HuH-7.5 (cell line): ENCODE results near the gene TMEM202.
"Not testable (repeated sequence)": the region's sequence is repeated elsewhere in the genome, so short reads cannot be mapped to it uniquely, and the experiment has no call there.

Experiments used
- DNase-seq: peaks from one replicate; pipeline ENCODE4 v3.0.0; 2011; ENCODE audit warnings: low spot score

Gene TMEM202

GRCh38 chr15:72397796-72398588, at the start of gene TMEM202:
TSS of gene TMEM202 (plus strand) at chr15:72398305. CDS start at chr15:72398327, 22 bp downstream.
- DNase-seq, result no peak

GRCh38 chr15:72353266-72353665, 44.8 kb upstream of the TMEM202 start:
- DNase-seq, result no peak

DNA sequence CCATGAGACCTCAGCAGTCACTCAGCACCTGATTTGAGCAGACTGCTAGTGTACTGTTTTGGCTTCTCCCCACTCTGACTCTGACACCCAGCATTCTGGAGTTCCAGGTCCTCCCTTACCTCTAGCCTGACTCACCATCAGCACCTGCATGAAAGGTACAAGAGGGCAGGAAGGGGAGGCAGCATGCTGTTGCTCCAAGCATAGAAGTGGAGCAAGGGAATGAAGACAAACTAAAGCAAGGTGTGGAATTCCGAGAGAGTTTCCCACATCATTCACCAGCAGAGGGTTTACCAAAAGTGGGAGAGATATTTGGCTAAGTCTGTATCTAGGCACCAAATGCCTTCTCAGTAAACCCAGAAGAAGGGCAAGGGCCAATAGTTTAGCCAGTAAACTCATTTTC, 43.6 kb upstream of the TMEM202 start:
- DNase-seq, result no peak

DNA sequence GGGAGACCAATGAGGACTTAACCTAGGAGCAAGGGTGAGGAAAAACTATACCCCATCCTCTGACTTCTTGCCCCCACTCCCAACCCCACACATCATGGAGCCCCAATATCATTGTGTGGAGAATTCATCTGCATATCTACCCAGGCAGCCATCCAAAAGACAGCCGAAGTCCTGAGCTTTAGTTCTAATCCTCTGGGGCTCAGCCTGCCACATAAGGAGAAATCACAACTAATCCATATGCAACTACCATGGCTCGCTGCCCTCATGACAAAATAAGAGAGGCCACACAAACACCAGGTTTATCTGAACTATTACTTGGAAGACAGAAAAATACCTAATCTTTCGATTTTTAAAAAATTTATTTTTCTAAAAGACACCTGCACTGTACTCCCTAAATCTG, 40.0 kb upstream of the TMEM202 start:
- DNase-seq, result no peak

DNA sequence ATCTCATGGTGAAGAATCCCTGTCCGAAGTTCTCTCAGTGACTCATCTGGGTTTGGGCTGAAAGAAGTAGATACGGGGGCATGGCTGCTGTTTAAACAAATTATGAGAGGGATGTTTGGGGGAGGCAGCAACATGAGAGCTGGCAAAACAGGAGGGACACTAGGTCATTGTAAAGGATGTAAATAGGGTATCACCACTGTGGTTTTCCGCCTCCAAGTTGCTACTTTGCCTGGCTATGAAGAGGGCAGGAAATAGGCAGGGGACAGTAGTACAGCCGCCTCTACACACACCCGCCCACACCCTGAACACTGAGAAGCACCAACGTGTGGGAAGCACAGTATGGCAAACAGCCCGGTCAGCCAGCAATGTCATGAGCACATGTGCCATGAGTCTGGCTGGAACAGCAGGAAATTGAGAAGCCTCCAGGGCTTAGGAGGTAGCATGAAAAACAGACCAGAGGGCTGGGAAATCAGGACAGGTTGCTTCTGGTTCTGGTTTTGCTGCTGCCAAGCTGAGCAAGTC, 39.4 kb upstream of the TMEM202 start:
- DNase-seq, result no peak

DNA sequence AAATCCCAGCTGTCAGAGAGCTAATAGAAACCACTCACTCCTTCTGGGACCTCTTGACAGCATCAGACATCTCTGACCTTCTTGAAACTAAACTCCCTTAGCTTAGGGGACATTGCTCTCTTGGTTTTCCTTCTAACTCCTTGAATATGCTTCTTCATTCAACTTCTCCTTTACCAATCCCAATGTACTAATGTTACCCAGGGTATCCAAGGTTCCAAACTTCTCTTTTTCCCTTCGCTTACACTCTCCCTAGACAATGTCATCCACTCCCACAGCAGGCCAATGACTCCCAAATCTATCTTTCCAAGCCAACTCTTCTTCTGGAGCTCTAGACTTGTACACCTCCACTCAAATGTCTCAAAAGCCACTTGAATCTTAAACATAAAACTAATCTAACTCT, 36.9 kb upstream of the TMEM202 start:
- DNase-seq, result no peak

GRCh38 chr15:72365844-72366243, 32.3 kb upstream of the TMEM202 start:
- no peak for DNase-seq

DNA sequence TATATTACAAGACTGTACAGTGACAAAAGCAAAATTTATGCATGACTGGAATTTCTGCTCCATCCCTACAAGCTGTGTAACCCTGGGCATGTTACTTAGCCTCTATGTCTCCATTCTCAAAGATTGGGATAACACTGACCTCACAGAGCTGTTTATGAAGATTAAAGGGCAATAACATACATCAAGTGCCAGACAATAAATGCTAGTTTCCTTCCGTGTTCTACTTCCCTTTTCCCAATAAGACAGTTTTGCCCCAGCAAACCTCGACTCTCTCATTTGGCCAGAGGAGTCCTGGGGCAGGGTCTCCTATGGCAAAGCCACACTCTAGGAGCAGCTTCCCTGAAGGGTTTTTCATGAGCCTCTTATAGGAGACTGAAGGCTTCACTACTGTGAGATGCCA, 29.8 kb upstream of the TMEM202 start:
- no peak for DNase-seq

DNA sequence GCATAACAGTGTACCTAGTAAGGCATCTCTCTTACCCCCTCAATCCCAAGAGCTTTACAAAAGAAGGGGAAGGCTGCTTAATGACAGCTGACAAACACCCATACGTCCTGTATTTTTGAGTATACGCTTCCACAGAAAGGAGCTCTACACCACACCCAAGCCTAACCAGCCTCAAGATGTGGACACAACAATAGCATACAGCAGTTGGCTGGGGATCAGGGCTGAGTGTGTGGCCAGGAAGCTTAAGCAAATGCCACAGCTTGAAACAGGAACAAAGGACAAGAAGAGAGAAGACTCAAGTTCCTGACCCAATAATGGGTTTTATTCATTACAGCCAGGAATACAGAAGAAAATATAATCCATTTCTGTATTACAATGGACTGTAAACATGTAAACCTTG, 29.2 kb upstream of the TMEM202 start:
- no peak for DNase-seq

DNA sequence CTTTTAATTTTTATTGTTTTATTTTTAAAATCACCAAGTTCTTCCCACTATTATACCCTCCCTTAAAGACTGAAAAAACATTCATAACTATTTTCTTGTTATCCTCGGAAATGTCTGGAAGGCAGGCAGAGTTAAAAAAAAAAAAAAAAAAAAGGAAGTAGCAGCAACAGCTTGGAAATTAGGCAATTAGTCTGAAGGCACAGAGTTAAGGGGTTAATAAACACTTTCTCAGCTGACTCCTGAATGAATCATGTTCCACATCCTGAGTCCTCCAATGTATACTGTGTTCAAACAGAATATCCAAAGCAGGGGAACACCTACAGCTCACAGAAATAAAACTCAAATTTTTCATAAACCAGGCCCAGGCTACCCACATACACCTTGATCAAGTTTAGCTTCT, 28.1 kb upstream of the TMEM202 start:
- no peak for DNase-seq

DNA sequence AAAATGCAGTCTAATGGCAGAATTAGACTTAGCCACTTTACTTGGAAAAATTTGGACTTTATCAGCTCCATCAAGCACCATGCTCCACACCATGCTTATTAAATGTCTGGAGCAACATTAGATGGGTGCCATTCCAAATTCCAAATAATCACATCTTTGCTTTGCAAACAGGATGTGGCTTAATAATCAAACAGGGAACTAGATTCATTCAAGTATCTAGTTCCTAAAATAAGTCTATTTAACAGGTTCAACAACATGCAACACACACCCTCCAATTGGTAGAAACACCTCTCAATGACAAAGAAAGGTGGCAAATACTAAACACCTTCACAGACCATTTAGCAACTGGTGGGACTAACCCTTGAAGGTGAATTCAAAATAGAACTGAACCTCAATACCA, 25.7 kb upstream of the TMEM202 start:
- DNase-seq, result no peak

GRCh38 chr15:72375501-72375845, 22.6 kb upstream of the TMEM202 start:
- no peak for DNase-seq

DNA sequence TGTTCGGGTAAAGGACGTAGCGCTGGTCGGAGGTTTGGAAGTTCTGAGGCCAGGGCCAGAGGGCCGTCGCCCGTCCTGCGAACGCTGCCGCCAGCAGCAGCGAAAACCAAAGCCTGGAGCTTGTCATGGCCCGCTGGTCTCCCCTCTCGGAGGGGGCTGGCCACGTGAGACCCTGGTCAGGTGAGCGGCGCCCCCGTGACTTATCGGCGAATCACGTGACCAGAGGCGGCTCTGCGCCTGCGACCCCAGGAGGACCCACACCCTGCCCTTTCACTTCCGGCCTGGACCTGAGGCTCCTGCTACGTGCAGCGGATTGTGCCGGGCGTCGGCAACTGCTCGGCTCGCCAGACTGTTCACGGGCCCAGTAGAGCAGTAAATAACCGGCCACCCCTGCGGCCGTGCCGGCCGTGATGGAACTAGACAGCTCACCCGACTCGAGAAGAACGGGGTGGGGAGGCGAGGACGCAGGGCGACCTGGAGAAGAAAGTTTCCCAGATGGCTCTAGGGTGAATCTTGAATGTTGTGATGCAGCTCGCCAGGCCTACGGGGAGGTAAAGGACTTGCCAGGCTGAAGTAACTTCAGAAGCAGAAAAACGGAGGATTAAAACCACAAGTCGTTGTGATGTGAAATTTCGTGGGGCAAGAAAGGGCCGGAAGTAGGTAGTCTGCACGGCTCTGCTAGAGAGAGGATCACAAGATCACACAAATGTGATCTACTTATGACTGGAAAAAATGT, 22.1 kb upstream of the TMEM202 start, which contains the start of gene HEXA:
Gene HEXA, minus strand, starts transcription at position 169 of the 736 bp plus-strand sequence. Its CDS starts 42 bp downstream, at position 127.
- DNase-seq, result peak; percentile 95

DNA sequence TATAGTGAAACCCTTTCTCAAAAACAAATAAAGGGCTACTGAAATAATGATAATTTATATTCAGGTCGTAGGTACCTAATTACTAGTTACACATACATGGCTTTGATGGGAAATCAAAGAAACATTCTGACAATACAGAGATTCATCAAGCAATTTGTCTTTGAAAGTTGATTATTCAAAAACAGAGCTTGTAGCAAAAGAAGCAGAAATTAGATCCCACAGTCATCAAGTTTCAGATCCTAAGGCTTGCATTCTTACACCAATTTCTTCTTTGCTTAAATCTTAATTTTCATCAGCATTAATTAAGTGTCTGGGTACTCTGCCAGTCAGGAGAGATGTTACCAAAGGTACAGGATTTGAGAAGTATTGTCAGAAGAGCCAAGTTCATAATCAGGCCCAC, 20.8 kb upstream of the TMEM202 start:
- DNase-seq, result no peak

GRCh38 chr15:72379106-72379505, 19.0 kb upstream of the TMEM202 start:
- not testable (repeated sequence) for DNase-seq

DNA sequence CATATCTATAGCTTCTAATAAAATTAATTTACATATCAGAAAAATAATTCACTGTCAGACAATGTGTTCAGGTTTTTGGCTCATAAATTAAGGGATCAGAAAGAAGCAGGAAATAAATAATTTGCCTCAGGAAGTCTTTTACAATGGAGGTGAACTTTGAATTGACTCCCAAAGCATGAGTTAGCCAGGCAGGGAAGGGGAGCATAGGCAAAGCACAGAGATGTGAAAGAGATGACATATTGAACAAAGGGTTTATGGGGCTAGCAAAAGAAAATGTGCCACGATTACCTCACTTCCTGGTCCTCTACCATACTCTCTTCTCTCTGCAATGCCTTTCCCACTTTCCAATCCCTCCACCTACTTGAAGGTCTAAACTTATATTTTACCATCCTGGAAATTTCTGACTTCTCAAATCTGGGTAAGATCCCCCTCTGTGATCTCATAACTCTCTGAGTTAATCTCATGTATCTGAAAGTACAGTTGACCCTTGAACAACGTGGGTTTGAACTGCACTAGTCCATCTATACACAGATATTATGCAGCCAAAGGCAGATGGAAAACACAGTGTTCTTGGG, 18.2 kb upstream of the TMEM202 start:
- no peak for DNase-seq

DNA sequence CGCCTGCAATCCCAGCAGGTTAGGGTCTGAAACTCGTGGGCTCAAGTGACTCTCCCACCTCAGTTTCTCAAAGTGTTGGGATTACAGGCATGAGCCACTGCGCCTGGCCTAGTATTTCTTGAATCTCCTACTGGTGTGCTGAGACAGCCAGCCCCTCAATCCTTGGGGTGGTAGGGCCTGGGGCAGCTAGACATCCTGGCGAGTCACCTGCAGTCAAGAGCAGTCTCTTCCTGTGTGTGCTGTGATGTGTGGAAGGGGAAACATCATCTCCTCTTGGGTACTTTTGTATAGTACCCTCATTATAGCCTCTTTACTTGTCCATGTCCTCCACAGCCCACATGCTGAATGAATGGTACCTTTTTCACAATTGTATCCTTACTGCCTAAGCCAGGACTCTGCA, 17.4 kb upstream of the TMEM202 start:
- no peak for DNase-seq

DNA sequence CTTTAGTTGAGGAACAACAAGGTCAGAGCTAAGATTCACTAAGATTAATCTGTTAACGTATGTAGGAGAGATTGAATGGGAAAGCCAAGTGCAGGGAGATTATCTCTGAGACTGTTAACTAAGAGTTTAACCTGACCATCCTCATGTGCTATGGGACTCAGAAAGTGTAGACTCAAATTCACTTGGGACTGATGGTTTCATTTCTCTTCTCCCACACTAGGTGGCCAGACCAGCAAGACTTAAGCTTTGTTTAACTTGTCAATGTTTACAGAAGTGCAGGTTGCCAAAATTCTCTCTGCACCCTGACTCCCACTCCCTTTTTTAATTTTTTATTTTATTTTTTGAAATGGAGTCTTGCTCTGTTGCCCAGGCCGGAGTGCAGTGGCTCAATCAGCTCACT, 16.0 kb upstream of the TMEM202 start:
- DNase-seq, result no peak

DNA sequence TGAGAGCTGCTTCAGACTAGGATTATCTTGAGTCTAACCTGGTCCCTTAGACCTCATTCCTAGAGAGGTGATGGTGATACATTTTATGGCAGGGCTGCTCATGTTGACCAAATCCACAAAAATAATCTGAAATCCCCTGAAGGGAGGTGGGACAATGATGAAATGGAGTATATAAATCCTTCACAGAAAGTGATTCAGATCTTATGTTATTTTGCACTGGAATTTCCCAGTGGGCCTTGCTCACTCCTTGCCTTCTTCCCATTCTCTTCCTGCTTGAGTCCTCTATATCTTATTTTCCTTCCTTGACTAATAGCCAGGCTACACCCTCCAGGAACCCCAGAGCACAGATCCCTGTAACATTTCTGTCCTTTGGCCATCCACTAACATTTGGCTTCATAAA, 10.4 kb upstream of the TMEM202 start:
- no peak for DNase-seq

DNA sequence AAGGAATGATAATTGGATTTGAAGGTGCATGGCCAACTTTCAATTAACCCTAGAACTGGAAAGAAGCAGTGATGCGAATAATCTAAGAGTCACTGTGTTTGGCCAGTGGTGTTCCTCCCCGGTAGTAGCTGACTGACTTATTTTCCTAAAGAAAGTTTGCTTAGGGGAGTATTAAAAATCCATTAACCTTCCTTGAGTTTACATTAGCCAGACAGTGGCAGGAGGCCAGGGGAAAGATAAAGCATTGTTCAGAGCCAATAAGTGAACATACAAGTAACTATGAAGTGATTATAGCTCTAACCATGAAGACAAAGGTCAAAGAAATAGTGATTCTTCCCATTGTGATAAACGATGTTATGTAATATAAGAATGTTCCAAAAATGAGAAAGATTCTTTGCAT, 8.9 kb upstream of the TMEM202 start:
- no peak for DNase-seq

GRCh38 chr15:72396331-72396730, 1.8 kb upstream of the TMEM202 start:
- not testable (repeated sequence) for DNase-seq

DNA sequence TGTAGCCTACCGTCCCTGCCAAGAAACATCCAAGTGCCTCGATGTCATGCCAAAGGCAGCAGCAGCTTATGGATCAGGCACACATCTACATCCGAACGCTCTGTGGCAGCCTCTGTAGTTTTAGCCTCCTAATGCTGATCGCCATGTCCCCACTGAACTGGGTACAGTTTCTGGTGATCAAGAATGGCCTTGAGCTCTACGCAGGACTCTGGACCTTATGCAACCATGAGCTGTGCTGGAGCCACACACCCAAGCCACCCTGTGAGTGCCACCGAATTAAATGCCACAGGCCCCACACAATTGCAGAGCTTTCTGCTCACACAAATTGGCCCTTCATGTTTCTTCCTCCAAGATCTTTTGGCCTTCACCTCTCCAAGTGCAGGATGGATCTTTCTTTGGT, 543 bp downstream of the TMEM202 start:
- DNase-seq, result no peak

GRCh38 chr15:72402726-72403125, 4.6 kb downstream of the TMEM202 start:
- DNase-seq, result no peak
